Measurements from ENCODE around the gene CENPF.

- TF ChIP-seq POLR2A (IDR thresholded peaks at IDR 0.05), result no peak
- TF ChIP-seq CTCF (IDR thresholded peaks at IDR 0.05 in 4 of 5, conservative IDR thresholded peaks at IDR 0.05 in 1 of 5), result no peak
These were observed 35.4 kb downstream of the CENPF start for GRCh38 chr1:214638459-214638807.
